HG03135 (cell line): Measurements from ENCODE around the gene NUMB.

Source experiments
- ATAC-seq: cut with Tn5 transposase; IDR thresholded peaks from one replicate; pipeline ENCODE4 v1.9.1; 2021; ENCODE audit warnings: mild to moderate bottlenecking, moderate library complexity; ENCODE audit not compliant: unreplicated experiment

Gene NUMB

DNA sequence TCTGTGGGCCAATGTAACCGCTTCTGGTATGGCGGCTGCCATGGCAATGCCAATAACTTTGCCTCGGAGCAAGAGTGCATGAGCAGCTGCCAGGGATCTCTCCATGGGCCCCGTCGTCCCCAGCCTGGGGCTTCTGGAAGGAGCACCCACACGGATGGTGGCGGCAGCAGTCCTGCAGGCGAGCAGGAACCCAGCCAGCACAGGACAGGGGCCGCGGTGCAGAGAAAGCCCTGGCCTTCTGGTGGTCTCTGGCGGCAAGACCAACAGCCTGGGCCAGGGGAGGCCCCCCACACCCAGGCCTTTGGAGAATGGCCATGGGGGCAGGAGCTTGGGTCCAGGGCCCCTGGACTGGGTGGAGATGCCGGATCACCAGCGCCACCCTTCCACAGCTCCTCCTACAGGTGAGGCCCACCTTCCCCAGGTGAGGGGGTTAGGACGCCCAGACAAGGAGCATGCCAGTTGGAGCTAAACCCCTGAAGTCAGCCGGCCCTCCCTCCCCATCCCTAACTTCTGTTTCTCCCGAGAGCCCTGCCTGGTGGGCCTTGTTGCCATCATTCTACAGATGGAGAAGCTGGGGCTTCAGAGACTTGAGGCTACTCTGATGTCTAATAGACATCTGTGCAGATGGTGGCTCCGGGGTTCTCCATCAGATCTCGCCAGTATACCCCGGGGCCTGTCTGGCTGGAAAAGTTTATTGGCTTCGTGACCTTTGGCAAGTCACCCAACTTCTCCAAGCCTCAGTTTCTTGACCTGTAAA is 195.7 kb downstream of the NUMB start:
- ATAC-seq, result no peak

DNA sequence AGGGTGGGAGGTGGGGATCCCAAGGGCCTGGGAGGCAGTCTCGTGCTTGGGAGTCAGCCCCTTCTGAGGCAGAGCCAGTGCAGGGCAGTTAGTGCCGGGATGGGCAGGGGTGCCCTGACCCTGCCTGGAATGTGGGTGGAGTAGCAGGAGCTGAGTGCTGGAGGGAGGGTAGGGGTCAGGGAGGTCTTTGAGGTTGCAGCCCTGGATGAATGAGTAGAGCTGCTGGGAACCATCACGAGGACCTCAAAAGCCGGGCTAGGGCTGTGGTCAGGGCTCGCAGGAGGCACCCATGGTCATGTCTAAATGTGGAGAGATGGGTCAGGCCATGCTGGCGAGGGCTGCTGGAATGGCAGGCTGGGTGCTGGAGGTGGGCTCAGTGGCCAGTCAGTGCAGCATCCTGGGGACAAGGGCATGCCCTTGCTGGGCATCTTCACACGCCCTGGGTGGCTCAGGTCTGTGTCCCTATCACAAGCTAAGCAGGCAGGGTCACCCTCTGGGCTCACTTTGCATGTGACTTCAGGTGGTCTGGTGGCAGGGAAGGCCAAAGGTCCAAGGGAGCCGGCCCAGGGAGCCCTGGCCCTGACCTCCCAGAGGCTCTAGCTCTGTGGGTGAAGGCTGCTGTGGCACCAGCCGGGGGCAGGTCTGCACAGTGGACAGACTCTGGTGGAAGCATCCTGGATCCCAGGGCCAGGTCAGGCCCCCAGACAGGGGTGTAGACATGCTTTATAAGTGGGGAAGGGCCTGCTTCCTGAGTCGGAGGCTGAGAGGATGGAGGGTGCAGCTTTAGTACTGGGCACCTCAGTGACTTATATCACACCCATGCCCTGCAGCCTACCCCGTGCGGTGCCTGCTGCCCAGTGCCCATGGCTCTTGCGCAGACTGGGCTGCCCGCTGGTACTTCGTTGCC is 196.6 kb downstream of the NUMB start:
- ATAC-seq, result no peak

GRCh38 chr14:73261075-73261474 is 197.3 kb downstream of the NUMB start:
- no peak for ATAC-seq

- ATAC-seq, result no peak
These were observed 197.8 kb downstream of the NUMB start for GRCh38 chr14:73260574-73260973.

- no peak for ATAC-seq
These were observed 198.5 kb downstream of the NUMB start for GRCh38 chr14:73259837-73260236.

DNA sequence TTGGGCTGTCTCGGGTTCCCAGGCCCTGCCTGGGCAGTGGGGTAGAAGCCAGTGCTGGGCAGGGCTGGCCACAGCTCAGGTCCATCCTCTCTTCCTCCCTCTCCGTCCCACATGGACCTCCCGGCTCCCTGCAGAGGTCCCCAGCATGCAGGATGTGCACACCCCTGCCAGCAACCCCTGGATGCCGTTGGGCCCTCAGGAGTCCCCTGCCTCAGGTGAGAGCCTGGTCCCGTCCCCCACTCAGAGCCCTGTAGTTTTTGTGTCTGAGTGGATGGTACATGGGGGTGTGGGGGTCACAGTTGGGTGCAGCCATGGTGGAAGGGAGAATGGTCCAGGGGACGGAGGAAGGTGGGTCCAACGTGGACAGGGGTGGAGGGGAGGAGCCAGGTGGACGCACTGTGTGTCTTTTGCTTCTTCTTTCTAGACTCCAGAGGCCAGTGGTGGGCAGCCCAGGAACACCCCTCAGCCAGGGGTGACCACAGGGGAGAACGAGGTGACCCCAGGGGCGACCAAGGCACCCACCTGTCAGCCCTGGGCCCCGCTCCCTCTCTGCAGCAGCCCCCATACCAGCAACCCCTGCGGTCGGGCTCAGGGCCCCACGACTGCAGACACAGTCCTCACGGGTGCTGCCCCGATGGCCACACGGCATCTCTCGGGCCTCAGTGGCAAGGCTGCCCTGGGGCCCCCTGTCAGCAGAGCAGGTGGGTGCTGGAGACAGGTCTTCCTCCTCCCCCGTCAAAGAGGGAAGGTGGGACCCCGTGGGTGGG is 199.3 kb downstream of the NUMB start:
- no peak for ATAC-seq

- no peak for ATAC-seq
These were observed 200.3 kb downstream of the NUMB start for GRCh38 chr14:73258076-73258475.

DNA sequence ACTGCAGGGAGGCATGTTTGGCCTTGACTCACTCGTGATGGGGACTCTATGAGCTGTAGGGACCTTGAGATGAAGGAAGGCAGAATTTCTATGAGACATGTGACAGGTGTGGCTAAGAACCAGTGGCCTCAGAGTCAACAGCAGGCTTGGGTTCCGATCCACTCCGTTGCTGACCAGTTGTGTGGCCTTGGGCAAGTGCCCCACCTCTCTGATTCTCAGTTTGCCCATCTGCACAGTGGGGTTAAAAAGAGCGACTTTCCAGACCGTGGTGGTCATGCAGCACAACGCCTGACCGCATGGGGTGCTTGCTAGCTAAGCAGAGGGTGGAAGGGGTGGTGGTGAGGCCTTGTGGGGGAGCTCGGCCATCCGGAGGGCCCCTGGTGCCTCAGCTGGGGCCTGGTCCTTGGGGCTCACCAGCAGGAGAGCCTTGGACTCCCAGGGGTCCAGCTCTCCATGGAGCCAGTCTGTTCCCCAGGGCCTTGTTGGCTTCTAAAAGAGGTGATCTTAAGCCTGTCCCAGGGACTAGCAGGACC is 202.6 kb downstream of the NUMB start:
- ATAC-seq, result no peak

DNA sequence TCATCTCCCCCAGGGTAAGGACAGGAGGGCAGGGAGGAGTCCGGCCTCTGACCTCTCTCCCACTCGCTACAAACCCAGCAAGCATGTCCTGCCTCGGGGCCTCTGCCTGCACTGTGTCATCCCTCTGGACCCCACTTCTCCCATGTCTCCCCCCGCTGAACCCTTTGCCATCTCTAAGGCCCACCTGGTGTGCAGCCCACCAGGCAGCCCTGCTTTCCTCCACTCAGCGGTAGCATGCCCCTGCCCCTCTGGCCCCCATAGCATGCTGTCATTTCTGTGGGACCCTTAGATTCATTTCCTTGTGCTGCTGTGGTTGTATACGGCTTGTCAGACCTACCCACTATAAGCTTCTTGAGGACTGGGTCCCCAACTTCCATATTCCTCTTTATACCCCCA is 203.3 kb downstream of the NUMB start:
- no peak for ATAC-seq

GRCh38 chr14:73254247-73255004 is 203.9 kb downstream of the NUMB start:
- no peak for ATAC-seq

GRCh38 chr14:73253721-73254120 is 204.6 kb downstream of the NUMB start:
- no peak for ATAC-seq

GRCh38 chr14:73253323-73253610 is 205.1 kb downstream of the NUMB start:
- ATAC-seq, result no peak

DNA sequence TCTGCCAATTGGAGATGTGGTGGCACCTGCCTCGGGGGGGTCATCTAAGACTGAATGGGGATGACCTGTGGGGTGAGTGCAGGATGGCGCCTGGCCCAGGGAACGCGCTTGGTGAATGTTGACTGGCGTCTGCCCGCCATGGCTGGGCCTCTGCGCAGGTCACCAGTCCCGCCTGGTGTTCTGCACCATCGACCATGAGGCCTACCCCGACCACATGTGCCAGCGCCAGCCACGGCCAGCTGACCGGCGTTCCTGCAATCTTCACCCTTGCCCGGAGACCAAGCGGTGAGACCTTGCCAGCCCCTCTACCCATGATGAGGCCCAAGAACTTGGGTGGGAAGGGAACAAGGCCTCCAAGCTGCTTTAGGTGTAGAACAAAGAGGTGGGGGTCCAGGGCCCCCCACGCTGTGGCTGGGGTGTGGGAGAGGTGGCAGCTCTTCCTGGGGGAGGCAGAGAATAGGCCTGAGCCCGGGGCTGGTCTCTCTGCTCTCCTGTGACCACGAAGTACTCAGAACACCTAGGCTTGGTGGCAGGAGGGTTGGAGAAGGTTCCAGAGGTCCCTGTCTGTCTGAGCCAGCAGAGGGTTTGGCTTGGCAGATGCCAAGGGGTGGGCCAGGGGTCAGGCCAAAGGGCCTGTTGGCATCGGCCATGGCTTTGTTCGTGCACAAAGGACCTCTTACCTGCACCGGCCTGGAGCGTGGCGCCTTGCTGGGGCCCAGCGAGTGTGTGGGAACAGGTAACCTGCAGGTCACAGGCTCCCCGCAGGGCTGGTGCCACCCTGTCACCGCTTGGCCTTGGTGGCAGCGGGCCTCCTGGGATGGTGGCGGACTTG is 205.6 kb downstream of the NUMB start:
- ATAC-seq, result no peak

- no peak for ATAC-seq
These were observed 206.7 kb downstream of the NUMB start for GRCh38 chr14:73251516-73252215.

- no peak for ATAC-seq
These were observed 207.4 kb downstream of the NUMB start for GRCh38 chr14:73250781-73251500.

DNA sequence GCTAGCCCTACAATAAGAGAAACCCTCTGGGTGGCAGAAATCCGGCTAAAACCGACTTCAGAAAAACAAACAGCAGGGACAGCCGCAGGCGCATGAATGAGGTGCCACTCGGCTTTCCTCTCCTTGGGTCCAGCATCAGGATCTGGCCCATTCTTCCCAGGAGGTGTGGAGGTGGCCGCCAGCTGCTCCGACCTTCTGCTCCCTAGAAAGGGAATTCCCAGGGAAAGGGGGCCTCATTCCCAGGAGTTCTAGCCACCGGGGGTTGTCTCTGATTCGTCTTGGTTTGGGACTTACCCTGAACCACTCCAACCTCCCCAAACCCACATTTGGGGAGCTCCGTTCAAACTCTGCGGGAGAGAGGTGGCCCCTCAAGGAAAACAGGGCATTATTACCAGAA is 208.0 kb downstream of the NUMB start:
- no peak for ATAC-seq

GRCh38 chr14:73249564-73250316 is 208.6 kb downstream of the NUMB start:
- no peak for ATAC-seq

- ATAC-seq, result no peak
These were observed 209.2 kb downstream of the NUMB start for GRCh38 chr14:73249108-73249507.
